B cell (primary cell): Measurements from ENCODE around the gene CAMK2A.

Experiments
- EZH2 ChIP-seq: IDR thresholded peaks from 2 replicates; pipeline ENCODE4 v1.6.1; 2012; ENCODE audit warnings: borderline replicate concordance, low read depth, mild to moderate bottlenecking, moderate library complexity, low read length; ENCODE audit not compliant: insufficient read depth, poor library complexity, severe bottlenecking
- TF ChIP-seq, protein P1 (sequence below): fragments of 200-600 bp; IDR thresholded peaks from one replicate; pipeline ENCODE4 v1.8.0; 2022; ENCODE audit warnings: antibody characterized with exemption, mild to moderate bottlenecking

DNA sequence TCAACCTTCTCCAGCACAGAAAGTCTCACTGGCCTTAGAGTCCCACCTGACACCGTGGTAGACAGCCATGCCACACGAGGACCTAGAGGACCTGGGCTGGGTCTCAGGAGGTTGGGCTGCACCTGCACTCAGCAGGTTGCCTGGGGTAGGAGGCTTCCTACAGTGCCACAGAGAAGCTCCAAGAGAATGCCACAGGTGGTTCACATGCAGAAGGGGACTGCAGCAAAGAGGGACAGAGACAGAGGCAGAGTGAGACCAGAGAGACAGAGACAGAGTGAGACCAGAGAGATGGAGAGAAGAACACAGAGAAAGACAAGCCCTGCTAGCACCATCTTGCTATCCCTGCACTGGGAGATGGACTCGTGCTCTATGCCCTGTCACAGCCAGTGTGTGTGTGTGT lies 5.7 kb downstream of the CAMK2A start:
- TF ChIP-seq, protein P1, sequence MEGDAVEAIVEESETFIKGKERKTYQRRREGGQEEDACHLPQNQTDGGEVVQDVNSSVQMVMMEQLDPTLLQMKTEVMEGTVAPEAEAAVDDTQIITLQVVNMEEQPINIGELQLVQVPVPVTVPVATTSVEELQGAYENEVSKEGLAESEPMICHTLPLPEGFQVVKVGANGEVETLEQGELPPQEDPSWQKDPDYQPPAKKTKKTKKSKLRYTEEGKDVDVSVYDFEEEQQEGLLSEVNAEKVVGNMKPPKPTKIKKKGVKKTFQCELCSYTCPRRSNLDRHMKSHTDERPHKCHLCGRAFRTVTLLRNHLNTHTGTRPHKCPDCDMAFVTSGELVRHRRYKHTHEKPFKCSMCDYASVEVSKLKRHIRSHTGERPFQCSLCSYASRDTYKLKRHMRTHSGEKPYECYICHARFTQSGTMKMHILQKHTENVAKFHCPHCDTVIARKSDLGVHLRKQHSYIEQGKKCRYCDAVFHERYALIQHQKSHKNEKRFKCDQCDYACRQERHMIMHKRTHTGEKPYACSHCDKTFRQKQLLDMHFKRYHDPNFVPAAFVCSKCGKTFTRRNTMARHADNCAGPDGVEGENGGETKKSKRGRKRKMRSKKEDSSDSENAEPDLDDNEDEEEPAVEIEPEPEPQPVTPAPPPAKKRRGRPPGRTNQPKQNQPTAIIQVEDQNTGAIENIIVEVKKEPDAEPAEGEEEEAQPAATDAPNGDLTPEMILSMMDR, result no peak
- TF ChIP-seq EZH2, result no peak
